Fibroblast of peridontal ligament (primary cell): ENCODE measurements around the gene LRRIQ3.
A peak's percentile ranks its signal among the peaks of the same experiment; 100 is the strongest.
"Not testable (repeated sequence)": the region's sequence is repeated elsewhere in the genome, so short reads cannot be mapped to it uniquely, and the experiment has no call there.

Source experiments
- DNase-seq: peaks from one replicate; pipeline ENCODE4 v3.0.0-alpha.2; 2010; ENCODE audit errors: extremely low read depth

The LRRIQ3 gene, protein sequence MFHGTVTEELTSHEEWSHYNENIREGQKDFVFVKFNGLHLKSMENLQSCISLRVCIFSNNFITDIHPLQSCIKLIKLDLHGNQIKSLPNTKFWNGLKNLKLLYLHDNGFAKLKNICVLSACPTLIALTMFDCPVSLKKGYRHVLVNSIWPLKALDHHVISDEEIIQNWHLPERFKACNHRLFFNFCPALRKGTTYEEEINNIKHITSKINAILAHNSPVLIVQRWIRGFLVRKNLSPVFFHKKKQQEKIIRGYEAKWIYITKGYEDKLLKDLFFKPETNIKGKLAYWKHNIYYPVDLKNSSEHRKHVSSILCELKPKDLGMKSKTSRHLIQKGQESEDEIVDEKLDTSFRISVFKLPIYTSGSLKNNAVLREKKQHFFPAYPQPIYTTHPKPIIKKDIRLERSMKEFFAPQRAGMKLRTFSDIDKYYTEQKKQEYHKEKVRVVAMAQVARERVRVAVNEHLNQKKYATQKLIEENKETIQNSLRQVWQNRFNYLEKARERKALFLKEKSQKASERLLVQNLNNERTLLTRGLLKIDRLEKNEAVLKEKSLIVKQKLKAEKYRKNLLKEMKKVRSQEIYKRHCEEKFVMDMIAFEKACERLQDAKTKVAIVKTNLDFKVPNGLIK

DNA sequence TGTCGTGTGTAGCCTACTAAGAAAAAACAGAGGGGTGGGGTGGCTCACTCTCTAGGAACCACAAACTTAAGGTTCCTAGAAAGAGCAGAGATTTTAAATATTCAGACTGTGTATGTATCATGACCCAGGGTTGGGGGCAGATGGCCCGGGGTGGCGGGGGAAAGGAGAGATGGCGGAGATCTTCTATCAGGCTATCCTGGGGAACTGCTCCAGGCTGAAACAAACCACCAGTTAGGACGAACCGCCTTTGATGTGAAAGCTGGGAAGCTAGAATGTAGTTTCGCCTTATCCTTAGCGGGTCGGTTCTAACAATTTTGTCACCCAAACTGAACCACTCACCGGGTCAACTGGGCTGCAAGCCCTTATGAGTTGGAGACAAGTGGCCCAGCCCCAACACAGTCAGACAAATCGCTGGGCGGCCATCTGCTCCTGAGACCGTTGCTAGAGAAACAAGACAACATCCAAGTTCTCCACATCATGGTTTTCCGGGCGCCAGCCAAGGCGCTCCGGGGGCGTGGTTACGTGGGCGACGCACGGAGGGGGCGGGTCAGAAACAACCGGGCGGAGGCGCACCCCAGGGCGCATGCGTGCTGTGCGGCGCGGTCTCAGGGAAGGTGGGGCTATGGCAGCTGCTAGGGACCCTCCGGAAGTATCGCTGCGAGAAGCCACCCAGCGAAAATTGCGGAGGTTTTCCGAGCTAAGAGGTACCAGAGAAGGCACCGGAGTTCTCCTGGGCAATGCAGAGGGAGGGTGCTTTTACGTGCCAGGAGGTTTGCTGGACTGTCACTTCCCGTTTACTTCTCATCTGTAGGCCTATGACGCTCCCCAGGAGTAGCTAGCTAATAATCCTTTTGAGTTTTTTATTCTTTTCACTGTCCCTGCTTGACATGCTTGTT is at the start of gene LRRIQ3, which contains the start of gene FPGT:
TSS of gene LRRIQ3 (minus strand) at position 520 of the 896 bp plus-strand sequence. CDS start 14,492 bp downstream, outside the sequence.
TSS of gene FPGT (plus strand) at position 586 of the 896 bp plus-strand sequence. CDS start at position 623, 37 bp downstream.
- DNase-seq, result peak; percentile 95

DNA sequence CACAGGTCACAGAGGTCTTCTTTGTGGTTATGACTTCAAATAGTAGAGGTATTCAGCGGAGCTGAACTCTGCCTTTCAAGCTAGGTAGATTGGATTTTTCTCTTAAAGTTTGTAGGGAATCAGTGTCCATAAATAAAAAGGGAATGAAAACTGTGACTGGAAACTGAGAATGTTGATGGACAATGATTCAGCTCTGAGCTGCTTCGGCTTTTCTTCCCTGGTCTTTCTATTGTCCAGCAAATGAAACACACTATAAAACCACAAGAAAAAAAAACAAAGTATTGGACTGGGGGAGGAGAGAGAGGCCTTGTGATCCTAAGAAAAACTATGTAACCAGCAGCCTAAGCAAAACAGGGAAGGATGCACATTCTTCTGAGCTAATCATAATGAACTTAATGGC is 48.3 kb upstream of the LRRIQ3 start:
- peak; percentile 11 for DNase-seq

DNA sequence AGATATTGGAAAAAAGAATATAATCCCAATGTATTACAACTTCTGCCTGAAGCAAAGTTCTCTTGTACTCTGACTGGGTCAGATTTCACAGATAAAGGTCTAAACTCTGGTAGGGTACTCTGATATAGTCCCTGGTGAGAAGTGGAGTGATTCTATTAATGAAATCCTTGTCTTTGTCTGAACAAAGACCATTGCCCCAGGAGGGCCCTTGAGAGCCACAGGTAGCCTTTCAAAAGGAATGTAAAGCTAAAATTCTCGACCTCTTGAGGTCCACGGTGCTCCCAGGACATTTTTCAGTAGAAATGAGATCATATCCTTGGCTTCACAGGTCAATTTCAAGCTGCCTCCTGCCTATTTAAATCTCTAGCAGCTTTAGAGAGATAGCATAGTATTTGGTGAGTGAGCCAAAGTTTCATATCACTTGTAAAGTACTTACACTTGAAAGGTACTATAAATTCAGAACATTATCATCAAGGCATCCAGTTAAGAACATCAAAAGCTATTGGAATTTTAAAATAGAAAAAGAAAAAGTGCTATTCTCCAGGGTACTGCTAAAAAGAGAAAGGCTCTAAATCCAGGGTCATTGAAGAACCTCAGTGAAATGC is 47.3 kb upstream of the LRRIQ3 start:
- no peak for DNase-seq

DNA sequence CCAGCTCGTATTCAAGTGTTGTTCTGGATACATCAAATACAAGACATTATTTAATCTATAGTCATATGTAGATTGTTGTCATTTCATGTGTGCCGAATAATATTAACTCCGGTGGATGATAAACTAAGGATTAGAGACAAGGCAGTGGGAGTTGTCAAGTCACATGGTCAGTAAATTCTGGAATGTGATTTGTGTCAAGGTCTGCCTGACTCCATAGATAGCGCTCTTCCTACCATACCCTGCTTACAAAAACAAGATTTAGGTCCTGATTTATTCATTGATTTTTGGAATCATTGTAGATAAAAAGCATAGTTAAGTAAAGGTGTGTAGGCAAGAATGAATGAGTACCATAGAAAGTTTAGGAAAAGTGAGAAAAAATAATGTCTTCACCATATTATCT is 39.8 kb upstream of the LRRIQ3 start:
- DNase-seq, result no peak

DNA sequence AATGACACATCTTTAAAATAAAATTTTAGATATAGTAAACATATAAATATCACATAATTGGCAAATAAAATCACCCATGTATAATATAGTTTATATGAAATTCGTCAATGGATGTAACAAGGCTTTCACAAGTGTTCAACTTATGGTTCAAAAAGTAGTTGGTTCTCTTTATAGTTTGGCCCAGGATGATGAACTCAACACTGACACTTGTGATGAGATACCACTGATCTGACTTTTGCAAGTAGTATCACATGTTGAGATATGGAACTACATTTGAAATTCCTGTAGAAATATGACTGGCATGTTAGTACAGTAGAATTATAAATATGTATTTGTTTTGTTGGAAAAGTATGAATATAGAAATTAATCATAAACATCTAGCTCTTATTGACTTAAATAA is 39.1 kb upstream of the LRRIQ3 start:
- no peak for DNase-seq

DNA sequence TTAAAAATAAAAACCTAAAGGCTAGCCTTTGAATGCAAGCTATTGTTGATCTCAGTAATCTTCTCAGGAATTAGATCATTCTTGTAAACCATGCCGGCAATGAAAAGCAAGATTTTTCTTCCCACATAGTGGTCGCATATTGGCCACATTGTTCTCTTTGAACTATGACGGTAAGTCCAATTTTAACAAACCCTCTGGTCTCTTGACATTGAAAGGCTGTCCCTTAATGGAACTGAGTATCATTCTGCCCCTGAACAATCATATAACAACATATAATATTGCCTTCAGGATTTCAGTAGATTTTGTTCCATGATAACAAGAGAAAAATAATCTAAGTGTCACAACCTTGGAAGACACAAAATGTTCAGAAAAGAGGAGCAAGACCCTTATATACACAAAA is 38.5 kb upstream of the LRRIQ3 start:
- no peak for DNase-seq

DNA sequence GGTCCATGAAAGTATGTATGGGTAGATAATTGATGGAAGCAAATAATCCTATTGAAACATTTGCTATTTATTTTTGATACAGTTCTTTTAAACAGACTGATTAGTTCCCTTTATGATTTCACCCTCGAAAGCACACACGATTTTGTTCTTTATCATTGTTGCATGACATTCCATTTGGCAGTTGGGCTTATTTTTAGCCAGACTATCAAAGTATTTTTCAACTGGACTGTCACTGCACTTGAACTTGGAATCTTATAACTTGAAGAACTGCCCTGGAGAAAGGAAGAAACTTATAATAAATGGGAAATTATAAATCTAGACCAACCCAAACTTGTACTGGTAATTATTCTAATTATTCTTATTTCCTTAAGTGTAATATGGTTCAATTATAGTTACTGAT is 37.2 kb upstream of the LRRIQ3 start, which contains the start of gene TNNI3K:
TSS of gene TNNI3K (plus strand) at position 235 of the 400 bp plus-strand sequence. CDS start at position 300, 65 bp downstream.
- no peak for DNase-seq

DNA sequence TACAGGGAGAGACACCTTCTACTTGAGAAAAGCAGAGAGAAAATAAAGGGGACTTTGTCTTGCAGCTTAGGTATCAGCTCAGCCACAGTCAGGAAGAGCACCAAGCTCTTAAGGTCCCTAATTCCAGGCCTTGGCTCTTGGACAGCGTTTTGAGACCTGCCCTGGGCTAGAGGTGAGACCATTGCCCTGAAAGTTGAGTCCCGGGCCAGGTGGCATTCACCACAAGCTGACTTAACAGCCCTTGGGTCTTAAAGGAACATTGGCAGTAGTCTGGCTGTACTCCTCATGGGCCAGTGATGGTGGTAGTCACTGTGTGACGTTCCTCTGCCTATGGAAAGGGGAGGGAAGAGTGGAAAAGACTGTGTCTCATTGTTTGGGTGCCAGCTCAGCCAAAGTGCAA is 25.5 kb upstream of the LRRIQ3 start:
- no peak for DNase-seq

DNA sequence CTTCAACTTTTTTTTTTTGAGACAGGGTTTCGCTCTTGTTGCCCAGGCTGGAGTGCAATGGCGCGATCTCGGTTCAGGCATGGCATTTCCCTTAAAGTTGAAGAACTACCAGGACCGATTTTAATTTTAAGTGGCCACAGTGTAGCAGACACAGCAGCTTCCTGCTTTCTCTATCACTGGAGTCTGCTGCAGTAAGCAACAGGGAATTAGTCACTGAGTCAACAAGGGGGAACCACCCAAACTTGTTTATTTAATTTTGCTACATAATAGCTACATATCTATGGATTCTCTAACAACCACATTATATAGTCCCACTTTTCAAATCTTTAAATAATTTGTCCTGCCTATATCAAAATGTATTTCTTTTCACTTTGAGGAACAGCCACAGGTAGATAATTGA is 24.7 kb upstream of the LRRIQ3 start:
- peak; percentile 32 for DNase-seq

DNA sequence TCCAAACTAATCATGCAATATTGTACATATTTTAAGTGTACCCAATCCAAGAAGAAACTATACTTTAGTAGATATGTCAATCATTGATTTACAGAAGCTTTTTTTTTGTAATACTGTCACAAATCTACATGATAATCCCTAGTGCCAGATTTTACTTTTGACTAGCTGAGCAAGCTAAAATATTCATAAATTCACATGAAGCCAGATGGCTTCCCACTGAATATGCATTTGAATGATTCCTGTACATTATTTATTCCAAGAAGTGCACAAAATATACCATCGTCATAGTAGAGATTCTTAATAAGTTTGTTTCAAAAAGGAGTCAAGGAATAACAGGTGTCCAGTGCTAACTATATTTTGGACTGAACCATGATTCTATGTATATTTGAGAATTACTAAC is 17.3 kb upstream of the LRRIQ3 start:
- no peak for DNase-seq

DNA sequence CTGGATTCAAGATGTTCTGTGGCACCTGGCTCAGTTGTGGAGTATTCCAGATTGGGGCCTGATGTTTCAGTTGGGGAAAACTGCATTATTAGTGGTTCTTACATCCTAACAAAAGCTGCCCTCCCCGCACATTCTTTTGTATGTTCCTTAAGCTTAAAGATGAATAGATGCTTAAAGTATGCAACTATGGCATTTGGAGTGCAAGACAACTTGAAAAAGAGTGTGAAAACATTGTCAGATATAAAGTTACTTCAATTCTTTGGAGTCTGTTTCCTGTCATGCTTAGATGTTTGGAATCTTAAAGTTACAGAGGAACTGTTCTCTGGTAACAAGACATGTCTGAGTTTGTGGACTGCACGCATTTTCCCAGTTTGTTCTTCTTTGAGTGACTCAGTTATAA is 7.3 kb upstream of the LRRIQ3 start:
- DNase-seq, result peak; percentile 24

DNA sequence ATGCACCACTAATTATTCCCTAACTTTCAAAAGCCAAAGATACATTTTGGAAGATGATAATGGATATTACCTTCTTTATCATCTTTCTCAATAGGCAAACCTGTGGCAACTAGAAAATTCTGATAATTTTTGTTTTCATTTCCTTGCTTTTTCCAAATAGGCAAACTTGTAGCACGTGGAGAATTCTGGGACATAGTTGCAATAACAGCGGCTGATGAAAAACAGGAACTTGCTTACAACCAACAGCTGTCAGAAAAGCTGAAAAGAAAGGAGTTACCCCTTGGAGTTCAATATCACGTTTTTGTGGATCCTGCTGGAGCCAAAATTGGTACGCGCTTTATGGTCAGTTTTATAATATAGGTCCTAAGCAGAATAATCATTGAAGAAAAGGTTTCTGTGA is 1.5 kb upstream of the LRRIQ3 start:
- DNase-seq, result no peak

DNA sequence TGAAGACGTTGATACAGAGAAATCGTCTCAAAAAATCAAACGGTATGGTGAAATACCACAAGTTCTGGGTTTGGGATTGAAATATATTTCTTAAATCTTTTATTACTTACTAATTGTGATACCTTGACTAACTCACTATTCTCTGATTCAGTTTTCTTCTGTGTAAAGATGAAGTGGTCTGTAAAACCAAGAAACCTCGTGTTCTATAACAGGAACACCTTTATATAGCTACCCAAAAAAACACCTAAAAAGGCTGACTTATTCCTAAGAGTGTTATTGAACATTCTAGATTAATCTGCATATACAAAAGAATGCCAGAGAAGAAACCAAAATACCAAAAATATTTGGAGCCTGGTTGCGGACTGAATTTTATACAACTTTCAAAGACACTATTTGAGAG is 721 bp downstream of the LRRIQ3 start:
- no peak for DNase-seq

DNA sequence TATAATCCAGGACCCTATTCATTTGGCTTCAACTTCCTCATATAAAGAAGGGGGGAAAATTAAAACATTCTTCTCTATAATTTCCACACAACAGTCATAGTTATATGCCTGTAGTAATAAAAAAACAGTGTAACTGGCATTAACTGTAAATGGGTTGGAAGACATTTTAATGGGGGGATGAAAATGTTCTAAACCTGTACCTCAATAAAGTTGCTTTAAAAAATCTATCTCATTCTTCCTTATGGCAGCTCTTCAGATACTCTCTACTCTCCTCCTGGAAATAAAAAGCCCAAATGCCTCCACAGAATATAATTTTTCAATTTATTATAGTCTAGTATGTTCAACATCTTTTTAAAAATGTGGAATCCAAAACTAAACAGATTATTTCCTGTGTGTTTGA is 2.6 kb downstream of the LRRIQ3 start:
- no peak for DNase-seq

DNA sequence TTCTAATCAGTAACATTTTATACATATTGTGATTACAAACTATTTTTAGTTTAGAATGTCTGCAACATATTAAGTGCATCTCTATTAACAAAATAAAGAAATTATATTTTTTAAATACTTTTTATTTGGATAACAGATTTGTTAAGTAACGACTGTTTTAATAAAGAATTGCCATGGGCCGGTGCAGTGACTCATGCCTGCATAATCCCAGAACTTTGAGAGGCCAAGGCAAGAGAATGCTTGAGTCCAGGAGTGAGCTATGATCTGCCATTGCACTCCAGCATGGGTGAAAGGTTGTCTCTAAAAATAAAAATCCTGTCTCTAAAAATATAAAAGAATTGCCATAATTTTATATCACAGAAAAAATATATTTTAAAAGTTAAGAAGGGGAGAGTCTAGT is 4.1 kb downstream of the LRRIQ3 start:
- DNase-seq, result peak; percentile 59

DNA sequence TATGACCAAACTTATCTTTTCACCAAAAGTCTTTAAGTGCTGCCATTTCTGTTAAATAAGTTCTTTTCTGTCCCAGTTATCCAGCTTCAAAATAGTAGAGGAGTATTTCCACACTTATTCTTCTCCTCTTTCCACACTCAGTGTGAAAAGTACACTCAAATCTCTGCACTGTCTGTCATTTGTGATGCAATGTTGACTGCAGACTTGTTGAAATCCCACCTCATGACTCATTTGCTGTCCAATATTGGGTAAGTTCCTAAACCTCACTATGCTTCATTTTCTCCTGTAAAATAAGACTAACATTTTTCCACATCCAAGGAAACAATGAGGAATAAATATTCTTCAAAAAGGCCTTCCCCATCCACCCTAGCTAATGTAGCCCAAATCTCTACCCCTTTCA is 17.5 kb downstream of the LRRIQ3 start:
- DNase-seq, result peak; percentile 68

DNA sequence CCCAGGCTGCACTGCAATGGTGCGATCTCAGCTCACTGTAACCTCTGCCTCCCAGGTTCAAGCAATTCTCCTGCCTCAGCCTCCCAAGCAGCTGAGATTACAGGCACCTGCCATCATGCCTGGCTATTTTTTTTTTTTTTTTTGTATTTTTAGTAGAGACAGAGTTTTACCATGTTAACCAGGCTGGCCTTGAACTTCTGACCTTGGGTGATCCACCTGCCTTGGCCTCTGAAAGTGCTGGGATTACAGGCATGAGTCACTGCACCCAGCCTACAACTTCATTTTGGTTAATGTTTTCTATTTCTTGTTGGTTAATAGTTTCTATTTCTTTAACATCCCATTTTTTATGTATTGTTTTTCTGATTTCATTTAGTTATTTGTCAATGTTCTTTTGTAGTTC is 23.6 kb downstream of the LRRIQ3 start:
- not testable (repeated sequence) for DNase-seq

DNA sequence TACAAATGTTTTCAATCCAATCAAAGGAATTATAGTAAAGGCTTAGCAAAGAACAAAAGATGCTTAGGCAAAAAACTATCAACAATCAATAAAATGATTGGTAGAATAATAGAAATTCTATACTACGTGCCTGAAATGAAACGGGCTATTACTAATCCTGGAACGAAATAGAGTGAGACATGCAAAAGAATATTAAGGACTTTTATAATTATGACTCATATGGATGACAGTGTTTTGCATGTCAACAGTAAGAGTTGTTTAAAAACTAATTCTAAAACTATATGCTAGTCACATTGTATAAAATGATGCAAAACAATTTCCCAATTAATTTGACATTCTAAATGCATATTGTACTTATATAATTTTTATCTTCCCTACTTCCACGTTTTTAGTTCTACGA is 35.6 kb downstream of the LRRIQ3 start:
- DNase-seq, result no peak

DNA sequence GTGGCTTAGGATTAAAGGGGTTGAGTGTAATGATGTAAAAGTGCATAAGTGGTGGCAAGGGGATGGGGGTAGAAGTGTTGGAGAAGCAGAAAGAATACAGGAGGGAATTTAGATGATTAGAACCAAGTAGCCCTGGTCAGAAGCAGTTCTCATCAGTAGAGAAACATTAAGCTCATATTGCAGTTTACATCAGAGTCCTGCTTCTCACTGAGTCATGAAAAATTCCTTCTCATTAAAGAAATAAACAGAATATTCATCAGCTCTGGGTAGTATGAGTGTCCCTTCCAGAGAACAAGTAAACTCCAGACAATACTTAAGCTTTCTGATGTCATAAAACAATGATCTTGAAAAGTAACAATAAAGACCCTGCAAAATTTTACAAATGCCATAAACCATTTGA is 36.5 kb downstream of the LRRIQ3 start:
- DNase-seq, result peak; percentile 69

DNA sequence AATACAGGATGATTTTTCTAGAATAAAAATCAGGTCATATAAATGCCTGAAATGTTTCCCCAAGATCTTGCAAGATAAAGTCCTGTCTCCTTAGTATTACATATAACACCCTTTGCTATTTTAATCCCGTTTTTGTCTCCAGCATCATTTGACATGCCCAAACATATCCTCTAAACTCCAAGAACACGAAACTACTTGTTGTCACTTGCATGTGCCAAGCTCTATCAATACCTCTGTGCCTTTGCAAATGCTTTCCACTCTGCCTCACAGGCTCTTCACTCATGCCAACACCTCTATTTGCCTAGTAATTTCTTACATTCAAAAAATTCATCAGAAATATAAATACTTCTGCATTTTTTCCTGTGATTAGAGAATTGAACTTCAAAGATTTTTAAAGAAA is 37.9 kb downstream of the LRRIQ3 start:
- DNase-seq, result no peak

DNA sequence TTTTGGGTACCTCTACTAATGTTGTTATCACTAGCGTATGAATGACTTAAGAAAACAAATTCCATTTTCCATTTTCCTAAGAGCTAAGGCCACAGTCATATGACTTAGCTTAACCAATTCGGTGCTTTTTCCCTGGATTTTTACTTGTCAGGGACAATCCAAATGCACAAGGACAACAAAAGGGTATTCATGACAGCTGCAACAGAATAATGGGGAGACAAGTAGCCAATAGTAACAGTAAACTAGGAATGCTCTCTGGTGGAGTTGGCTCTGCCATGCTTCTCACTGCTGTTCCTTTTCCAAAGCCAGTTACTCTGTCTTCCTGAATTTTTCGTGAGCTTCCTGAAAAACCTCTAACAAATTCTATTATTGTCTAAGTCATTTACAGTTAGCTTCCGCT is 52.9 kb downstream of the LRRIQ3 start:
- DNase-seq, result no peak

DNA sequence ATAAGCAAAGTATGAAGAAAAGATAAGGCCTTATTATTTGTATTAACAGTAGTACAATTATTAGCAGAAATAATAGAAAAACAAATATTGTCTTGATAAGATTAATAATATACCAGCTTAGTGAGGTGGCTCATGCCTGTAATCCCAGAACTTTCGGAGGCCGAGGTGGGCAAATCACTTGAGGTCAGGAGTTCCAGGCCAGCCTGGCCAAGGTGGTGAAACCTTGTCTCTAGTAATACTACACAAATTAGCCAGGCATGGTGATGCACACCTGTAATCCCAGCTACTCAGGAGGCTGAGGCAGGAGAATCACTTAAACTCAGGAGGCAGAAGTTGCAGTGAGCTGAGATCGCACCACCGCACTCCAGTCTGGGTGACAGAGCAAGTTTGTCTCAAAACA is 80.6 kb downstream of the LRRIQ3 start:
- DNase-seq, result not testable (repeated sequence)
